A673 (cell line): Measurements from ENCODE around the gene ABCC9.

Source experiments
- EZH2 ChIP-seq: fragments of 200-600 bp; sonication (generic); IDR thresholded peaks from 2 replicates; pipeline ENCODE4 v1.6.1; 2017; ENCODE audit warnings: borderline replicate concordance, low read depth, mild to moderate bottlenecking, mixed read lengths, antibody characterized with exemption, low read length; ENCODE audit not compliant: poor library complexity, severe bottlenecking
- TF ChIP-seq, protein P1 (sequence below): fragments of 300-800, 200-600 bp; sonication (generic); conservative IDR thresholded peaks from 2 replicates; pipeline ENCODE4 v1.5.1; 2017; ENCODE audit warnings: low read depth, mild to moderate bottlenecking, antibody characterized with exemption, low read length, moderate library complexity, mixed read lengths

DNA sequence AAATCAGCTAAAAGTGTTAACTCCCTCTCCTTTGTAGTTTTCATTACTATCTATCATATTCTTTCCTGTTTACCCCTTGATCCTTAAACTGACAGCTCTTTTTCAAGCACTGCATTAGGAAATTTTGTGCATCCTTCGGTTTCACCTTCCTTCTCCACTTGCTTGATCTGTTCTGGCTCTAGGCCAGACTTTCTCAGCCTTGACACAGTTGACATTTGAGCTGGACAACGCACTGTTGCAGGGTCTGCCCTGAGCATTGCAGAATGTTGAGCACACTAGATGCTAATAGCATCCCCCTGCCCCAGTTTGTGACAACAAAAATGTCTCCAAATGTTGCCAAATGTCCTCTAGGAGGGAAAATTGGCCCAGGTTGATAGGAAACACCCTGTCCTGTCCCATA lies 91.3 kb downstream of the ABCC9 start:
- TF ChIP-seq, protein P1, sequence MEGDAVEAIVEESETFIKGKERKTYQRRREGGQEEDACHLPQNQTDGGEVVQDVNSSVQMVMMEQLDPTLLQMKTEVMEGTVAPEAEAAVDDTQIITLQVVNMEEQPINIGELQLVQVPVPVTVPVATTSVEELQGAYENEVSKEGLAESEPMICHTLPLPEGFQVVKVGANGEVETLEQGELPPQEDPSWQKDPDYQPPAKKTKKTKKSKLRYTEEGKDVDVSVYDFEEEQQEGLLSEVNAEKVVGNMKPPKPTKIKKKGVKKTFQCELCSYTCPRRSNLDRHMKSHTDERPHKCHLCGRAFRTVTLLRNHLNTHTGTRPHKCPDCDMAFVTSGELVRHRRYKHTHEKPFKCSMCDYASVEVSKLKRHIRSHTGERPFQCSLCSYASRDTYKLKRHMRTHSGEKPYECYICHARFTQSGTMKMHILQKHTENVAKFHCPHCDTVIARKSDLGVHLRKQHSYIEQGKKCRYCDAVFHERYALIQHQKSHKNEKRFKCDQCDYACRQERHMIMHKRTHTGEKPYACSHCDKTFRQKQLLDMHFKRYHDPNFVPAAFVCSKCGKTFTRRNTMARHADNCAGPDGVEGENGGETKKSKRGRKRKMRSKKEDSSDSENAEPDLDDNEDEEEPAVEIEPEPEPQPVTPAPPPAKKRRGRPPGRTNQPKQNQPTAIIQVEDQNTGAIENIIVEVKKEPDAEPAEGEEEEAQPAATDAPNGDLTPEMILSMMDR, result no peak
- no peak for TF ChIP-seq EZH2
